Adipose tissue (tissue), 3 donors: ENCODE data around the gene UGT2B7. TPM values are rescaled to one million over a fixed set of nuclear protein-coding genes. Genes with fewer than 3 reads are reported as not detected.
"Not testable (repeated sequence)": the region's sequence is repeated elsewhere in the genome, so short reads cannot be mapped to it uniquely, and the experiment has no call there.

Experiments
- H3K27ac ChIP-seq: one replicate; pipeline ENCODE4 v1.5.1; 2013; ENCODE audit warnings: low read depth, low read length
- WGBS, 3 donors: extraction: QIAGEN DNeasy Blood & Tissue Kit; methylation state at CpG; one replicate each; pipeline ENCODE4 v1.1.7; 2013; 5-methylcytosine and 5-hydroxymethylcytosine counted together
- polyA plus RNA-seq, 3 donors: library from polyadenylated mRNA; stranded (reverse); fragments of 200-250 nt; gene quantifications; one replicate each; pipeline ENCODE4 v1.2.3, GENCODE V29; 2013
- donor health status: healthy with polysubstance abuse.
- donor health status: Bipolar disorder and iron deficiency.
- donor health status: healthy.

Gene UGT2B7
- polyA plus RNA-seq = 1 to 10 TPM in 1 of 3 donors, not detected in 2; 8.0 TPM

GRCh38 chr4:69096111-69096656 is at the start of gene UGT2B7:
Gene UGT2B7, plus strand, starts transcription at chr4:69096474. Its CDS starts 47 bp downstream, at chr4:69096521.
- no peak within 1 kb of the TSS for H3K27ac ChIP-seq

GRCh38 chr4:69049860-69050259 is 46.4 kb upstream of the UGT2B7 start:
- no peak overlapping the region for H3K27ac ChIP-seq

GRCh38 chr4:69050853-69051575 is 45.3 kb upstream of the UGT2B7 start:
- not testable (repeated sequence) for H3K27ac ChIP-seq
- 59 to 62% (median 62%) methylated on average over 12 of the region's 12 CpGs for WGBS, 3 donors

- H3K27ac ChIP-seq = no peak overlapping the region
Observed at GRCh38 chr4:69051576-69051943, 44.7 kb upstream of the UGT2B7 start.

GRCh38 chr4:69053309-69053885 is 42.9 kb upstream of the UGT2B7 start:
- H3K27ac ChIP-seq = not testable (repeated sequence)
- WGBS, 3 donors = 77 to 89% (median 84%) methylated on average over 7 of the region's 7 CpGs

More at GRCh38 chr4:69051576-69051943, 44.7 kb upstream of the UGT2B7 start:
- 83 to 96% (median 88%) methylated on average over 4 of the region's 4 CpGs for WGBS, 3 donors

GRCh38 chr4:69054033-69054432 is 42.2 kb upstream of the UGT2B7 start:
- not testable (repeated sequence) for H3K27ac ChIP-seq
- WGBS, 3 donors = 50 to 86% (median 76%) methylated on average over 1 of the region's 1 CpG

- 72 to 81% (median 80%) methylated on average over 7 of the region's 7 CpGs for WGBS, 3 donors
- no peak overlapping the region for H3K27ac ChIP-seq
Observed at GRCh38 chr4:69054578-69055200, 41.6 kb upstream of the UGT2B7 start.

- H3K27ac ChIP-seq = no peak overlapping the region
- whole genome bisulfite sequencing, 3 donors = 93 to 98% (median 93%) methylated on average over 6 of the region's 6 CpGs
Observed at GRCh38 chr4:69056150-69056549, 40.1 kb upstream of the UGT2B7 start.

GRCh38 chr4:69056921-69057550 is 39.2 kb upstream of the UGT2B7 start:
- H3K27ac ChIP-seq = no peak overlapping the region
- WGBS, 3 donors = 46 to 63% (median 54%) methylated on average over 4 of the region's 4 CpGs

- no peak overlapping the region for H3K27ac ChIP-seq
- 11 to 52% (median 47%) methylated on average over 5 of the region's 5 CpGs for WGBS, 3 donors
Observed at GRCh38 chr4:69057620-69058409, 38.5 kb upstream of the UGT2B7 start.

- 53 to 76% (median 73%) methylated on average over 6 of the region's 6 CpGs for WGBS, 3 donors
- no peak overlapping the region for H3K27ac ChIP-seq
Observed at GRCh38 chr4:69058410-69059059, 37.7 kb upstream of the UGT2B7 start.

- 72 to 78% (median 76%) methylated on average over 5 of the region's 5 CpGs for WGBS, 3 donors
Observed at GRCh38 chr4:69060651-69061308, 35.5 kb upstream of the UGT2B7 start.

GRCh38 chr4:69064391-69064790 is 31.9 kb upstream of the UGT2B7 start:
- WGBS, 3 donors = 79 to 84% (median 81%) methylated on average over 3 of the region's 3 CpGs

More at GRCh38 chr4:69060651-69061308, 35.5 kb upstream of the UGT2B7 start:
- no peak overlapping the region for H3K27ac ChIP-seq

GRCh38 chr4:69066945-69067344 is 29.3 kb upstream of the UGT2B7 start:
- no peak overlapping the region for H3K27ac ChIP-seq

More at GRCh38 chr4:69064391-69064790, 31.9 kb upstream of the UGT2B7 start:
- no peak overlapping the region for H3K27ac ChIP-seq

- no peak overlapping the region for H3K27ac ChIP-seq
- 46 to 76% (median 54%) methylated on average over 2 of the region's 2 CpGs for WGBS, 3 donors
Observed at GRCh38 chr4:69069085-69069484, 27.2 kb upstream of the UGT2B7 start.

- 42 to 66% (median 62%) methylated on average over 2 of the region's 2 CpGs for WGBS, 3 donors
- no peak overlapping the region for H3K27ac ChIP-seq
Observed at GRCh38 chr4:69070590-69070989, 25.7 kb upstream of the UGT2B7 start.

- WGBS, 3 donors = 79 to 89% (median 81%) methylated on average over 1 of the region's 1 CpG
- H3K27ac ChIP-seq = no peak overlapping the region
Observed at GRCh38 chr4:69071286-69071685, 25.0 kb upstream of the UGT2B7 start.
